Stimulated activated CD8-positive, alpha-beta memory T cell treated with anti-CD3 and anti-CD28 coated beads, Interleukin-12 subunit alpha, Interleukin-12 subunit beta, amount 100 ng/mL, for 24 hours (primary cell): ENCODE data around the gene AGT.
"Not testable (repeated sequence)": the region's sequence is repeated elsewhere in the genome, so short reads cannot be mapped to it uniquely, and the experiment has no call there.

Experiments
- DNase-seq: peaks from one replicate; pipeline ENCODE4 v3.0.0-alpha.2; 2020; ENCODE audit errors: extremely low read depth

The AGT gene

GRCh38 chr1:230691615-230692014 lies 22.3 kb downstream of the AGT start:
- no peak for DNase-seq

GRCh38 chr1:230690101-230690500 lies 23.8 kb downstream of the AGT start:
- DNase-seq, result no peak

GRCh38 chr1:230686747-230687146 lies 27.2 kb downstream of the AGT start:
- DNase-seq, result no peak

- DNase-seq, result no peak
Observed at GRCh38 chr1:230684998-230685397, 28.9 kb downstream of the AGT start.

- no peak for DNase-seq
Observed at GRCh38 chr1:230684146-230684545, 29.8 kb downstream of the AGT start.

- DNase-seq, result no peak
Observed at GRCh38 chr1:230682882-230683610, 30.9 kb downstream of the AGT start.

GRCh38 chr1:230682274-230682673 lies 31.6 kb downstream of the AGT start:
- no peak for DNase-seq

- no peak for DNase-seq
Observed at GRCh38 chr1:230681599-230681998, 32.3 kb downstream of the AGT start.

GRCh38 chr1:230680300-230681025 lies 33.5 kb downstream of the AGT start:
- DNase-seq, result no peak

GRCh38 chr1:230679825-230680224 lies 34.1 kb downstream of the AGT start:
- DNase-seq, result no peak

GRCh38 chr1:230679192-230679591 lies 34.7 kb downstream of the AGT start:
- DNase-seq, result no peak

GRCh38 chr1:230677200-230677599 lies 36.7 kb downstream of the AGT start:
- DNase-seq, result no peak

GRCh38 chr1:230674581-230674980 lies 39.3 kb downstream of the AGT start:
- DNase-seq, result no peak

- no peak for DNase-seq
Observed at GRCh38 chr1:230669543-230669942, 44.4 kb downstream of the AGT start.

- no peak for DNase-seq
Observed at GRCh38 chr1:230668227-230668626, 45.7 kb downstream of the AGT start.

GRCh38 chr1:230661976-230662375 lies 51.9 kb downstream of the AGT start:
- DNase-seq, result no peak

- no peak for DNase-seq
Observed at GRCh38 chr1:230658691-230659090, 55.2 kb downstream of the AGT start.

- DNase-seq, result not testable (repeated sequence)
Observed at GRCh38 chr1:230658103-230658502, 55.8 kb downstream of the AGT start.

GRCh38 chr1:230656719-230657118 lies 57.2 kb downstream of the AGT start:
- not testable (repeated sequence) for DNase-seq
